T-cell (primary cell): ENCODE measurements around the gene HEBP2. TPM values are rescaled to one million over a fixed set of nuclear protein-coding genes. Genes with fewer than 3 reads are reported as not detected.
"Not testable (repeated sequence)": the region's sequence is repeated elsewhere in the genome, so short reads cannot be mapped to it uniquely, and the experiment has no call there.

ENCODE experiments used
- ATAC-seq, 4 experiments: fragments of 200-7000 bp in 3 of 4; fragments of 150-1000 bp in 1 of 4; cut with Tn5 transposase; replicated peaks in 1 of 4; 1 replicate in 3 of 4; 2 replicates in 1 of 4; pipeline ENCODE4 v1.10.0; 2021; ENCODE audit warnings: moderate library complexity in 3 of 4, mild to moderate bottlenecking in 2 of 4, moderate number of reproducible peaks in 1 of 4
- CTCF ChIA-PET, 2 donors: fragments of 300-600 bp; sonication (Branson Sonifier 250); formaldehyde crosslinking; loops; one replicate each; lab custom pipeline; 2022; ENCODE audit warnings: antibody characterized with exemption in 2 of 2; lab: Charles Lee
- POLR2A ChIA-PET, 2 donors: fragments of 300-600 bp; sonication (Branson Sonifier 250); formaldehyde crosslinking; loops; one replicate each; lab custom pipeline; 2022; ENCODE audit warnings: antibody characterized with exemption in 2 of 2; lab: Charles Lee
- DNase-seq, 35 experiments: peaks; one replicate each; pipeline versions ENCODE4 v3.0.0 to v3.0.0-alpha.2; 2013 to 2023
- H3K27ac ChIP-seq: one replicate; pipeline ENCODE4 v1.5.1; 2013; ENCODE audit warnings: low read length
- H3K27me3 ChIP-seq, 2 experiments: replicated peaks in 1 of 2; 1 replicate in 1 of 2; 2 replicates in 1 of 2; pipeline versions ENCODE4 v1.6.1 to v1.7.0; 2013; ENCODE audit warnings: low read length in 1 of 2, mixed read lengths in 1 of 2; ENCODE audit not compliant: control insufficient read depth in 2 of 2, insufficient read depth in 2 of 2; ENCODE audit errors: extremely low read depth in 1 of 2
- H3K36me3 ChIP-seq, 2 donors: 1 replicate in 1 of 2; 2 replicates in 1 of 2; pipeline versions ENCODE4 v1.6.1 to v1.7.0; 2013; ENCODE audit warnings: low read length in 1 of 2; ENCODE audit not compliant: control insufficient read depth in 2 of 2, insufficient read depth in 1 of 2; ENCODE audit errors: extremely low read depth in 1 of 2
- H3K4me1 ChIP-seq, 2 experiments: 1 replicate in 1 of 2; 2 replicates in 1 of 2; pipeline versions ENCODE4 v1.6.1 to v1.7.0; 2013; ENCODE audit warnings: low read length in 2 of 2, mixed read lengths in 1 of 2; ENCODE audit not compliant: insufficient read depth in 2 of 2, control insufficient read depth in 1 of 2; ENCODE audit errors: extremely low read depth in 1 of 2
- H3K4me3 ChIP-seq, 2 donors: 1 replicate in 1 of 2; 2 replicates in 1 of 2; pipeline versions ENCODE4 v1.5.1 to v1.7.0; 2013; ENCODE audit warnings: mild to moderate bottlenecking in 2 of 2, low read length in 1 of 2, moderate library complexity in 1 of 2; ENCODE audit not compliant: control insufficient read depth in 1 of 2; ENCODE audit errors: extremely low read depth in 1 of 2
- H3K9me3 ChIP-seq: 2 replicates; pipeline ENCODE4 v1.7.0; 2013
- H3K27ac Mint-ChIP-seq, 2 donors: one replicate each; pipeline ENCODE4 v1.8.0; 2020 to 2021; ENCODE audit warnings: mild to moderate bottlenecking in 2 of 2, mixed read lengths in 2 of 2
- H3K27me3 Mint-ChIP-seq, 2 donors: one replicate each; pipeline ENCODE4 v1.8.0; 2021 to 2022; ENCODE audit warnings: mixed read lengths in 2 of 2
- H3K36me3 Mint-ChIP-seq: one replicate; pipeline ENCODE4 v1.8.0; 2021; ENCODE audit warnings: mixed read lengths
- H3K4me1 Mint-ChIP-seq, 3 donors: one replicate each; pipeline ENCODE4 v1.8.0; 2020 to 2022; ENCODE audit warnings: mixed read lengths in 3 of 3, mild to moderate bottlenecking in 1 of 3
- H3K4me3 Mint-ChIP-seq, 3 donors: one replicate each; pipeline ENCODE4 v1.8.0; 2020 to 2022; ENCODE audit warnings: mild to moderate bottlenecking in 3 of 3, mixed read lengths in 3 of 3, moderate library complexity in 3 of 3
- H3K9me3 Mint-ChIP-seq, 3 donors: one replicate each; pipeline ENCODE4 v1.8.0; 2020 to 2022; ENCODE audit warnings: mixed read lengths in 3 of 3
- WGBS: methylation state at CpG from one replicate; pipeline ENCODE4 v1.1.5; 2013; ENCODE audit warnings: missing lambda C conversion rate; ENCODE audit not compliant: insufficient coverage; 5-methylcytosine and 5-hydroxymethylcytosine counted together
- total RNA-seq, 35 experiments: library from RNA in 6 of 35; stranded (reverse) in 6 of 35; fragments of 120-200 nt in 1 of 35; gene quantifications; one replicate each; pipeline versions ENCODE4 v1.2.1 to v1.2.4 and lab custom pipeline; 2013 to 2026

The HEBP2 gene
- total RNA-seq, 5 donors from 2014 or later (not counting 1 experiment from before 2014, with no cell fraction given): 18.8 to 54.0 (median 45.7) TPM

- H3K4me1 ChIP-seq: no peaks in the 10 kb centered on the region
- Mint-ChIP-seq H3K4me3 (no peak overlapping the region), H3K4me1 (peaks cover 0 to 8% (median 5%) of the 10 kb centered on the region in 3 donors), H3K27me3 (peaks cover 0 to under 1% of the 10 kb centered on the region in 2 donors), H3K27ac (no peak overlapping the region), H3K36me3 (peaks cover 4% of the 10 kb centered on the region), H3K9me3 (no peaks in the 10 kb centered on the region)
- CTCF ChIA-PET: interaction anchor here (0.6 to 7.5 kb wide), 5 partner anchors 84 to 342 kb away, joined by 3 to 65 read pairs (median 4); no protein-coding TSS in a partner anchor
- DNase-seq (no peak), ATAC-seq (no peak)
- no peaks in the 10 kb centered on the region for H3K27me3 ChIP-seq
- H3K4me3 ChIP-seq: no peak overlapping the region
- WGBS: 90% methylated on average over 36 of the region's 48 CpGs
- peaks cover 0 to 2% of the 10 kb centered on the region in 2 donors for H3K36me3 ChIP-seq
- H3K9me3 ChIP-seq: no peaks in the 10 kb centered on the region
- H3K27ac ChIP-seq: no peak overlapping the region
- POLR2A ChIA-PET: interaction anchor here in 1 of 2 donors (0.6 kb wide), 1 partner anchor 1222 kb away, joined by 3 read pairs; no protein-coding TSS in a partner anchor
Measured at GRCh38 chr6:138424004-138424904, 20.2 kb downstream of the HEBP2 start.

- 93% methylated on average over 5 of the region's 7 CpGs for WGBS
- H3K4me1 ChIP-seq, H3K36me3 Mint-ChIP-seq, DNase-seq, H3K27me3 Mint-ChIP-seq, H3K9me3 ChIP-seq, H3K4me3 ChIP-seq, H3K4me3 Mint-ChIP-seq, H3K36me3 ChIP-seq, H3K27me3 ChIP-seq, H3K9me3 Mint-ChIP-seq, H3K4me1 Mint-ChIP-seq, ATAC-seq, H3K27ac Mint-ChIP-seq, POLR2A ChIA-PET, H3K27ac ChIP-seq: not testable (repeated sequence)
- CTCF ChIA-PET: interaction anchor here (0.5 to 7.5 kb wide), 5 partner anchors 30 to 194 kb away, joined by 3 to 65 read pairs (median 6); no protein-coding TSS in a partner anchor
Measured at GRCh38 chr6:138425256-138425655, 21.2 kb downstream of the HEBP2 start.

- H3K36me3 Mint-ChIP-seq: no peaks in the 10 kb centered on the region
- peaks cover 0 to 12% of the 10 kb centered on the region in 2 experiments for H3K27me3 ChIP-seq
- H3K27ac ChIP-seq: no peak overlapping the region
- no peak overlapping the region for H3K4me3 Mint-ChIP-seq
- ATAC-seq (no peak), DNase-seq (no peak)
- H3K9me3 ChIP-seq: no peaks in the 10 kb centered on the region
- no peak overlapping the region for H3K4me3 ChIP-seq
- H3K36me3 ChIP-seq: no peaks in the 10 kb centered on the region
- WGBS: 83% methylated on average over 2 of the region's 5 CpGs
- H3K27ac Mint-ChIP-seq: no peak overlapping the region
- POLR2A ChIA-PET: interaction anchor here in 1 of 2 donors (0.9 kb wide), 1 partner anchor 77 kb away, joined by 3 read pairs; no protein-coding TSS in a partner anchor
- H3K4me1 ChIP-seq: no peaks in the 10 kb centered on the region
- CTCF ChIA-PET: interaction anchor here (1.0 to 7.5 kb wide), 10 partner anchors 9 to 318 kb away, joined by 3 to 65 read pairs (median 6); no protein-coding TSS in a partner anchor
- H3K27me3 Mint-ChIP-seq: peaks cover 3 to 4% of the 10 kb centered on the region in 2 donors
- H3K9me3 Mint-ChIP-seq: no peaks in the 10 kb centered on the region
- peaks cover 0 to 9% (median 6%) of the 10 kb centered on the region in 3 donors for H3K4me1 Mint-ChIP-seq
Measured at GRCh38 chr6:138426500-138427123, 22.6 kb downstream of the HEBP2 start.

GRCh38 chr6:138427701-138428100, 23.7 kb downstream of the HEBP2 start:
- no peaks in the 10 kb centered on the region for H3K36me3 Mint-ChIP-seq
- DNase-seq (no peak), ATAC-seq (no peak)
- no peaks in the 10 kb centered on the region for H3K36me3 ChIP-seq
- H3K27me3 ChIP-seq: peaks cover 0 to 16% of the 10 kb centered on the region in 2 experiments
- 80% methylated on average over 5 of the region's 8 CpGs for WGBS
- ChIA-PET CTCF (interaction anchor here (0.6 to 7.5 kb wide), 16 partner anchors 8 to 587 kb away, joined by 3 to 65 read pairs (median 4); partner anchors contain the start of gene PERP (in 1 of the 2)), POLR2A (interaction anchor here (0.6 to 1.6 kb wide), 3 partner anchors 82 to 645 kb away, joined by 4 read pairs; no protein-coding TSS in a partner anchor)
- H3K4me1 ChIP-seq: no peaks in the 10 kb centered on the region
- H3K27ac ChIP-seq: no peak overlapping the region
- peaks cover 3 to 4% of the 10 kb centered on the region in 2 donors for H3K27me3 Mint-ChIP-seq
- no peak overlapping the region for H3K4me3 ChIP-seq
- peaks cover 0 to 9% (median 6%) of the 10 kb centered on the region in 3 donors for H3K4me1 Mint-ChIP-seq
- H3K9me3 ChIP-seq: no peaks in the 10 kb centered on the region
- H3K27ac Mint-ChIP-seq: no peak overlapping the region
- H3K9me3 Mint-ChIP-seq: no peaks in the 10 kb centered on the region
- H3K4me3 Mint-ChIP-seq: no peak overlapping the region

- Mint-ChIP-seq H3K27ac (no peak overlapping the region), H3K4me1 (peaks cover 0 to 3% (median 2%) of the 10 kb centered on the region in 3 donors), H3K4me3 (no peak overlapping the region), H3K36me3 (no peaks in the 10 kb centered on the region), H3K9me3 (no peaks in the 10 kb centered on the region), H3K27me3 (peaks cover 3 to 4% of the 10 kb centered on the region in 2 donors)
- Histone ChIP-seq H3K4me3 (no peak overlapping the region), H3K27ac (no peak overlapping the region), H3K36me3 (no peaks in the 10 kb centered on the region), H3K4me1 (no peaks in the 10 kb centered on the region), H3K27me3 (peaks cover 0 to 16% of the 10 kb centered on the region in 2 experiments), H3K9me3 (no peaks in the 10 kb centered on the region)
- DNase-seq (peak in 5 of 35 experiments; percentile 14 to 70 (median 18)), ATAC-seq (peak; percentile 36 to 68 (median 49))
- ChIA-PET CTCF (interaction anchor here (0.5 to 7.5 kb wide), 19 partner anchors 9 to 563 kb away, joined by 3 to 65 read pairs (median 4); no protein-coding TSS in a partner anchor), POLR2A (no interaction called here)
- 0% methylated on average over 1 of the region's 8 CpGs for WGBS
Measured at GRCh38 chr6:138428944-138429598, 25.0 kb downstream of the HEBP2 start.
